Common myeloid progenitor, CD34-positive (primary cell): ENCODE measurements around the gene PPP5C.

ENCODE experiments used
- CTCF ChIA-PET: fragments of 350-600 bp; sonication (Branson Sonifier 250); formaldehyde crosslinking; loops from one replicate; lab custom pipeline; 2021; ENCODE audit warnings: antibody characterized with exemption; lab: Charles Lee
- POLR2A ChIA-PET: fragments of 350-600 bp; sonication (Branson Sonifier 250); formaldehyde crosslinking; loops from one replicate; lab custom pipeline; 2021; ENCODE audit warnings: antibody characterized with exemption; lab: Charles Lee
- DNase-seq, 3 donors: peaks; one replicate each; pipeline versions ENCODE4 v3.0.0 to v3.0.0-alpha.2; 2013
- H3K27ac ChIP-seq, 2 experiments: 1 replicate in 1 of 2; 2 replicates in 1 of 2; pipeline ENCODE4 v1.7.0; 2013; ENCODE audit warnings: inconsistent platforms in 2 of 2, low read length in 2 of 2, mild to moderate bottlenecking in 2 of 2, low read depth in 1 of 2, moderate library complexity in 1 of 2; ENCODE audit not compliant: severe bottlenecking in 2 of 2, insufficient read depth in 1 of 2, poor library complexity in 1 of 2
- H3K27me3 ChIP-seq, 5 experiments: replicated peaks in 2 of 5; 1 replicate in 3 of 5; 2 replicates in 2 of 5; pipeline versions ENCODE4 v1.6.1 to v1.7.0; 2013; ENCODE audit warnings: low read length in 4 of 5, mild to moderate bottlenecking in 2 of 5, moderate library complexity in 2 of 5, inconsistent platforms in 1 of 5; ENCODE audit not compliant: insufficient read depth in 5 of 5, control insufficient read depth in 4 of 5
- H3K36me3 ChIP-seq, 4 experiments: 1 replicate in 2 of 4; 2 replicates in 2 of 4; pipeline versions ENCODE4 v1.6.1 to v1.7.0; 2013; ENCODE audit warnings: low read length in 3 of 4, control low read depth in 1 of 4, mild to moderate bottlenecking in 1 of 4; ENCODE audit not compliant: control insufficient read depth in 4 of 4, insufficient read depth in 4 of 4
- H3K4me1 ChIP-seq, 4 experiments: 1 replicate in 3 of 4; 2 replicates in 1 of 4; pipeline versions ENCODE4 v1.6.1 to v1.7.1; 2013; ENCODE audit warnings: low read length in 3 of 4, mild to moderate bottlenecking in 3 of 4, control low read depth in 1 of 4, inconsistent platforms in 1 of 4, moderate library complexity in 1 of 4; ENCODE audit not compliant: control insufficient read depth in 4 of 4, insufficient read depth in 4 of 4; ENCODE audit errors: control extremely low read depth in 1 of 4
- H3K4me3 ChIP-seq, 7 experiments: 1 replicate in 4 of 7; 2 replicates in 3 of 7; pipeline versions ENCODE4 v1.5.1 to v1.7.0; 2013; ENCODE audit warnings: mild to moderate bottlenecking in 7 of 7, low read length in 6 of 7, moderate library complexity in 6 of 7, inconsistent platforms in 2 of 7, low read depth in 2 of 7, control low read depth in 1 of 7; ENCODE audit not compliant: insufficient read depth in 4 of 7, control insufficient read depth in 1 of 7; ENCODE audit errors: extremely low read depth in 1 of 7
- H3K9me3 ChIP-seq, 5 experiments: 1 replicate in 4 of 5; 2 replicates in 1 of 5; pipeline versions ENCODE4 v1.6.1 to v1.7.1; 2013; ENCODE audit warnings: low read length in 4 of 5, mild to moderate bottlenecking in 2 of 5, inconsistent platforms in 1 of 5, low read depth in 1 of 5, moderate library complexity in 1 of 5; ENCODE audit not compliant: control insufficient read depth in 4 of 5, insufficient read depth in 2 of 5; ENCODE audit errors: control extremely low read depth in 1 of 5
- WGBS: methylation state at CpG from one replicate; pipeline ENCODE4 v1.1.5; 2013; ENCODE audit not compliant: insufficient coverage; 5-methylcytosine and 5-hydroxymethylcytosine counted together

The PPP5C gene

DNA sequence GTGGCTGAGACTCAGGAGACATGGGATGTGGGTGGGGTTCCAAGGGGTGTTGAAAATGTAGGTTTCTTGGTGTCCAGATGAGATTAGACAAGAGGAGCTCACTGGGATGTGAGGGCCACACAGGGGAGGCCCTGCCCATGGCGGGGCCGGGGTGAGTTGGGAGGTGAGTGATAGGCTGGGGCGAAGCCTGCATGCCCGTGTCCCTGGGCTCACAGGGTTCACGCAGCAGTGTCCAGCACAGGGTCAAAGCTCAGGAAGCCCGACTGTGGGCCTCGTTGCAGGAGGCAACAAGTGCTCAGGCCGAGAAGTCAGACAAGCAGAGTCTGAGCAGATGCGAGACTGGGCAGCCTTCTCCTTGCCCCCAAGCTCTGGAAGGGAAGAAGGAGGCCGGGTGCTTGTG is 39.3 kb downstream of the PPP5C start:
- 98% methylated on average over 7 of the region's 10 CpGs for WGBS
- Histone ChIP-seq H3K9me3 (no peaks in the 10 kb centered on the region), H3K4me3 (no peak overlapping the region), H3K36me3 (peaks cover 7 to 92% (median 75%) of the 10 kb centered on the region in 4 experiments), H3K27ac (no peak overlapping the region), H3K4me1 (no peaks in the 10 kb centered on the region), H3K27me3 (no peaks in the 10 kb centered on the region)
- ChIA-PET CTCF (no interaction called here), POLR2A (interaction anchor here (0.6 to 0.7 kb wide), 2 partner anchors 14 to 382 kb away, joined by 4 to 7 read pairs; no protein-coding TSS in a partner anchor)
- no peak for DNase-seq

DNA sequence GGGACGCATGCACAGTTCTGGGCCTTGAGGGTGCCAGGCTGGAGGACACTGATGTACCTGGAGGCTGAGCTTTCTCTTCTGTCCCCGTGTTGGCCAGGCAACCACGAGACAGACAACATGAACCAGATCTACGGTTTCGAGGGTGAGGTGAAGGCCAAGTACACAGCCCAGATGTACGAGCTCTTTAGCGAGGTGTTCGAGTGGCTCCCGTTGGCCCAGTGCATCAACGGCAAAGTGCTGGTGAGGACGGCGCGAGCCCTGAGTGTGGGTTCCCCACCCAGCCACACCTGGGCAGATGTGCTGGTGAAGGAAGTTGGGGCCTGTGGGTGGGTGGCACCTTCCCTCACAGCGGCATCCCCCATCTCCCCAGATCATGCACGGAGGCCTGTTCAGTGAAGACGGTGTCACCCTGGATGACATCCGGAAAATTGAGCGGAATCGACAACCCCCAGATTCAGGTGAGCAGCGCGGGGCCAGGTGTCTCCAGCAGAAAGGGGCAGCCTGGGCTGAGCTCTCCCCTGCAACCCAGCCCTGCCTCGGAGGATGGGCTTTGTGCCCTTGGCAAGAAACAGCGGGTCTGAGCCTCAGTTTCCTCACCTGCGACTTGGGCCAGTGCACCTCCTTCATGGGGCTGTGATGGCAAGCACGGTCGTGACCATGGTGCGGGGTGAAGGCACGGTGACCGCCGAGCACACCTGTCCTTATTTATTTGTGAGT is 40.3 kb downstream of the PPP5C start:
- POLR2A ChIA-PET: no interaction called here

DNA sequence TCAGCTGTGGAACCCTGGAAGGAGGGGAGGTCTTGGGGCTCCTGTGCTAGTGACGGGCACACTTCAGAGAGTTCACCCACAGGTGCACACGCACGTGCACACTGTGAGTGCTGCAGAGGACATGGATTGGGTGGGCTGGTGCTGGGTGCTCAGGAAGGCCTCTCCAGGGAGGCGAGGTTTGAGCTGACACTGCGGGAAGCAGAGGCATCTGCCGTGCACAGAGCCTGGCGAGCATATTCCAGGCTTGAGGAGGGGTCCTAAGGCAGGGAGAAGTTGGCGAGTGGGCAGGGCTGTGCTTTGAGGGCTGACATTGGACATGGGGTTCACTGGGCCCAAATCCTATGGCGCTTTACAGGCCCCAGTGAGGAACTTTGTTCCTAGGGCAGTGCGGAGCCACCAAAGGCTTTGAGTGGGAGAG is 40.8 kb downstream of the PPP5C start:
- H3K36me3 ChIP-seq: peaks cover 5 to 89% (median 70%) of the 10 kb centered on the region in 4 experiments
- CTCF ChIA-PET: interaction anchor here (0.7 kb wide), 1 partner anchor 87 kb away, joined by 3 read pairs; no protein-coding TSS in a partner anchor
- H3K27ac ChIP-seq: no peak overlapping the region
- no peaks in the 10 kb centered on the region for H3K27me3 ChIP-seq
- H3K4me1 ChIP-seq: no peaks in the 10 kb centered on the region
- no peak overlapping the region for H3K4me3 ChIP-seq
- no peak for DNase-seq
- POLR2A ChIA-PET: no interaction called here
- 95% methylated on average over 10 of the region's 10 CpGs for WGBS
- no peaks in the 10 kb centered on the region for H3K9me3 ChIP-seq

More for the DNA sequence above, 40.3 kb downstream of the PPP5C start:
- Histone ChIP-seq H3K9me3 (no peaks in the 10 kb centered on the region), H3K4me1 (no peaks in the 10 kb centered on the region), H3K4me3 (no peak overlapping the region), H3K36me3 (peaks cover 5 to 92% (median 73%) of the 10 kb centered on the region in 4 experiments), H3K27me3 (no peaks in the 10 kb centered on the region), H3K27ac (no peak overlapping the region)
- no peak for DNase-seq
- CTCF ChIA-PET: interaction anchor here (0.7 to 1.0 kb wide), 2 partner anchors 8 to 87 kb away, joined by 3 to 4 read pairs; no protein-coding TSS in a partner anchor
- 97% methylated on average over 23 of the region's 30 CpGs for WGBS

DNA sequence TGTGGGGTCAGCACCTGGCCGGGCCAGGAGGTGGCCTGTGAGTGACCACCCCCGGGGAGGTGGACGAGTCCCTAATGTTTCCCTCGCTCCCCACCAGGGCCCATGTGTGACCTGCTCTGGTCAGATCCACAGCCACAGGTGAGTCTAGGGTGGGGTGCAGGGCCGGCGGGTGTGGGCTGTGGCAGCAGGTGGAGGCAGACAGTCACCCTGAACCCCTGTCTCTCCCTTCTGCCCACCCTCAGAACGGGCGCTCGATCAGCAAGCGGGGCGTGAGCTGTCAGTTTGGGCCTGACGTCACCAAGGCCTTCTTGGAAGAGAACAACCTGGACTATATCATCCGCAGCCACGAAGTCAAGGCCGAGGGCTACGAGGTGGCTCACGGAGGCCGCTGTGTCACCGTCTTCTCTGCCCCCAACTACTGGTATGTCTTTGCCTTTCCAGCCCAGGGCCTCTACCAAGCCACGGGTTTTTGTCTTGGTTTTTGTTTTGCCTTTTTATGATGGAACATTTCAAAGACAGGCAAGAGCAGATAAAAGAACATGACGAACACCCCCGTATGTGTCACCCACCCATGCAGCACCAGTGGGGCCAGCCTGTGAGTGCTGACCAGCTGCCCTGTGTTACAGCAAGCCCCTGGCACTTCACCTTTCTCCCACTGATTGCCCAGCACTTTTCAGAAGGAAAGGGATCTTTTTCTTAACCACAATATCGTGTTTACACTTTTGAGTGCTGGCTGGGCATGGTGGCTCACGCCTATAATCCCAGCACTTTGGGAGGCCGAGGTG is 41.6 kb downstream of the PPP5C start:
- Histone ChIP-seq H3K27ac (no peak overlapping the region), H3K4me3 (no peak overlapping the region), H3K27me3 (no peaks in the 10 kb centered on the region), H3K36me3 (peaks cover 5 to 87% (median 63%) of the 10 kb centered on the region in 4 experiments), H3K4me1 (no peaks in the 10 kb centered on the region), H3K9me3 (no peaks in the 10 kb centered on the region)
- ChIA-PET POLR2A (no interaction called here), CTCF (interaction anchor here (0.7 kb wide), 1 partner anchor 86 kb away, joined by 3 read pairs; no protein-coding TSS in a partner anchor)
- DNase-seq: no peak
- 97% methylated on average over 24 of the region's 25 CpGs for WGBS

DNA sequence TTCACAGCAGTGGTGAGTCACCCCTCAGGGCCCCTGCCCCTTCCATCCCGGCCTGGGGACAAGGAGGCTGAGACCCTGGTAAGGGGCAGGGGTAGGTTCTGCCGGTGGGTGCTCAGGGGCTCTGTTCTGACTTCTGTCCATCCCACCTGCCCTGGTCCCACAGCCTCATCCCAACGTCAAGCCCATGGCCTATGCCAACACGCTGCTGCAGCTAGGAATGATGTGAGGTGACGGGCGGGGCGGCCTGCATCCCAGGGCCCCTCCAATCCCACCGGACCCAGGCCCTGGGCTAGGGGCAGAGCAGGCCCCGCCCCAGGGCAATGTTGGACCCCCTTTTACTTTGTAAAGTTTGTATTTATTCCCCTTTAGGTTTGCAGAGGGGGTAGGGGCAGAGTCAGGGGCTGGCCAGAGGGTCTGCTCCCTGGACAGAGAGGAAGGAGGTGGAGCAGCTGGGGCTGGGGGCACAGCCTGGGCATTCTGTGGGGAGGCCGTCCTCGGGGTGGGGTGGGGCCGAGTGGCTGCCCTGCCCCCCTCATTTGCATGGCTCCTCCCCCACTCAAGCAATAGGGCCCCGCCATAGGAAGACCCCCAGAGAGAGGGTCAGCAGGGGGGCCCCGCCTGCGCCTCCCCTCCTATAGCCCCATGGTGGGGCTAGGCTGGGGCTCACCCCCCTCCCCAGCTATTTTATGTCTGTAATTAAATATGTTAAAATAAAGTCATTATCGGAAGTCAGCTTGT is 43.4 kb downstream of the PPP5C start:
- WGBS: 98% methylated on average over 9 of the region's 16 CpGs
- no peaks in the 10 kb centered on the region for H3K4me1 ChIP-seq
- POLR2A ChIA-PET: no interaction called here
- peaks cover 5 to 71% (median 51%) of the 10 kb centered on the region in 4 experiments for H3K36me3 ChIP-seq
- H3K9me3 ChIP-seq: no peaks in the 10 kb centered on the region
- no peak for DNase-seq
- H3K27me3 ChIP-seq: no peaks in the 10 kb centered on the region
- H3K27ac ChIP-seq: no peak overlapping the region
- H3K4me3 ChIP-seq: no peak overlapping the region
- CTCF ChIA-PET: interaction anchor here (1.1 to 1.5 kb wide), 4 partner anchors 8 to 145 kb away, joined by 3 to 4 read pairs (median 4); no protein-coding TSS in a partner anchor

DNA sequence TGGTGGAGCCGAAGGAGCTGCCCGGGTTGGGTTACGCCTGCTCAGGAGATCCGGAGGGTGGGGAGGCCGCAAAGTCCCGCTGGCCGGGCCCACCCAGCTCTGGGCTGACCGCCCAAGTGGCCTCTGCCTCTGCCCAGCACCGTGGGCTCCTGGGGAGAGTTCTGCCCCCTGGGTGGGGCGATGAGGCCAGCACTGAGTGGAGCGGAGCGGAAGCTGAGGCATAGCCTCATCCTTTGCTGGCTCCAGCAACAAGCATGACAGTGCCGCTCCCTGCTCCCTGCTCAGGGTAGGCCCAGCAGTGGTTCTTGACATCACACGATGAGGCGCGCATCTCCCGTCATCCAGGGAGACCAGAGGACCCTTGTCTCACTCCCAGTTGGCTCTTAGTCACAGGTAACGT is 44.0 kb downstream of the PPP5C start:
- no peaks in the 10 kb centered on the region for H3K27me3 ChIP-seq
- no peak overlapping the region for H3K4me3 ChIP-seq
- ChIA-PET POLR2A (no interaction called here), CTCF (interaction anchor here (1.1 to 1.5 kb wide), 5 partner anchors 9 to 144 kb away, joined by 3 to 4 read pairs (median 4); no protein-coding TSS in a partner anchor)
- H3K9me3 ChIP-seq: no peaks in the 10 kb centered on the region
- H3K27ac ChIP-seq: no peak overlapping the region
- 96% methylated on average over 17 of the region's 18 CpGs for WGBS
- no peak for DNase-seq
- H3K4me1 ChIP-seq: no peaks in the 10 kb centered on the region
- peaks cover 5 to 69% (median 49%) of the 10 kb centered on the region in 4 experiments for H3K36me3 ChIP-seq
